Glutamatergic neuron (in vitro differentiated cells): Measurements from ENCODE around the gene CRIM1. TPM values are rescaled to one million over a fixed set of nuclear protein-coding genes. Genes with fewer than 3 reads are reported as not detected.

Experiments used
- DNase-seq: peaks from one replicate; pipeline ENCODE4 v3.0.0; 2022
- H3K27ac Mint-ChIP-seq: one replicate; pipeline ENCODE4 v1.8.0; 2020; ENCODE audit warnings: mild to moderate bottlenecking, mixed read lengths, inconsistent platforms; ENCODE audit not compliant: unreplicated experiment
- H3K27me3 Mint-ChIP-seq: one replicate; pipeline ENCODE4 v1.8.0; 2020; ENCODE audit warnings: mild to moderate bottlenecking, moderate library complexity, mixed read lengths, inconsistent platforms; ENCODE audit not compliant: unreplicated experiment
- H3K36me3 Mint-ChIP-seq: one replicate; pipeline ENCODE4 v1.8.0; 2020; ENCODE audit warnings: mild to moderate bottlenecking, mixed read lengths, inconsistent platforms; ENCODE audit not compliant: unreplicated experiment
- H3K4me1 Mint-ChIP-seq: one replicate; pipeline ENCODE4 v1.8.0; 2020; ENCODE audit warnings: mild to moderate bottlenecking, low read depth, mixed read lengths, inconsistent platforms; ENCODE audit not compliant: unreplicated experiment
- H3K4me3 Mint-ChIP-seq: one replicate; pipeline ENCODE4 v1.8.0; 2020; ENCODE audit warnings: mild to moderate bottlenecking, mixed read lengths, inconsistent platforms; ENCODE audit not compliant: unreplicated experiment
- H3K9me3 Mint-ChIP-seq: one replicate; pipeline ENCODE4 v1.8.0; 2020; ENCODE audit warnings: mild to moderate bottlenecking, moderate library complexity, mixed read lengths, inconsistent platforms; ENCODE audit not compliant: unreplicated experiment
- total RNA-seq: library from RNA; stranded (reverse); fragmentation: NEBNext Ultra II Directional; extraction: Animal tissue kit (Norgen Biotek cat#: 25700); gene quantifications from one replicate; pipeline ENCODE4 v1.2.1, GENCODE V29; 2021; ENCODE audit not compliant: unreplicated experiment
- TF ChIP-seq, protein P1 (sequence below): fragments of 200-600 bp; sonication (generic); IDR thresholded peaks from one replicate; pipeline ENCODE4 v1.5.0; 2021; ENCODE audit not compliant: partially characterized antibody, unreplicated experiment

CRIM1 gene
- total RNA-seq, 1 donor from 2014 or later = 35.7 TPM

DNA sequence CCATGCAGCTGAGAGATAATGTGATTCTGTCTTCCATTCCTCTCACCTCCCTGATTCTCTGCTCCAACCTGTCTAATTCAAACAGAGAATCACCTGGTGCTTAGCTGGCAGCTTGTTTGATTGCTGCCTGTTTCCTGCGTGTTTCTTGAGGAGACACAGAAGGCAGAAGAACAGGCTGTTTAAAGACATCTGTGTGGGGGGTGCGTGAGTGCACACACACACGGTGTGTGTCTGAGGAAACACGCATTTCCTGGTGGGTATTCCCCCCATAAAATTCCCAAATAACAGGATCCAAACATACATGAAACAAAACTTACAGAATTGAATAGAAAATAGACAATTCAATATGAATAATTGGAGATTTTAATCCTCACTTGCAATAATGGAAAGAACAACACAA, 29.3 kb upstream of the CRIM1 start:
- no peaks in the 10 kb centered on the region for H3K36me3 Mint-ChIP-seq
- TF ChIP-seq, protein P1, sequence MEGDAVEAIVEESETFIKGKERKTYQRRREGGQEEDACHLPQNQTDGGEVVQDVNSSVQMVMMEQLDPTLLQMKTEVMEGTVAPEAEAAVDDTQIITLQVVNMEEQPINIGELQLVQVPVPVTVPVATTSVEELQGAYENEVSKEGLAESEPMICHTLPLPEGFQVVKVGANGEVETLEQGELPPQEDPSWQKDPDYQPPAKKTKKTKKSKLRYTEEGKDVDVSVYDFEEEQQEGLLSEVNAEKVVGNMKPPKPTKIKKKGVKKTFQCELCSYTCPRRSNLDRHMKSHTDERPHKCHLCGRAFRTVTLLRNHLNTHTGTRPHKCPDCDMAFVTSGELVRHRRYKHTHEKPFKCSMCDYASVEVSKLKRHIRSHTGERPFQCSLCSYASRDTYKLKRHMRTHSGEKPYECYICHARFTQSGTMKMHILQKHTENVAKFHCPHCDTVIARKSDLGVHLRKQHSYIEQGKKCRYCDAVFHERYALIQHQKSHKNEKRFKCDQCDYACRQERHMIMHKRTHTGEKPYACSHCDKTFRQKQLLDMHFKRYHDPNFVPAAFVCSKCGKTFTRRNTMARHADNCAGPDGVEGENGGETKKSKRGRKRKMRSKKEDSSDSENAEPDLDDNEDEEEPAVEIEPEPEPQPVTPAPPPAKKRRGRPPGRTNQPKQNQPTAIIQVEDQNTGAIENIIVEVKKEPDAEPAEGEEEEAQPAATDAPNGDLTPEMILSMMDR = no peak
- H3K4me3 Mint-ChIP-seq = no peak overlapping the region
- peaks cover 5% of the 10 kb centered on the region for H3K4me1 Mint-ChIP-seq
- H3K9me3 Mint-ChIP-seq = no peaks in the 10 kb centered on the region
- no peak for DNase-seq
- no peaks in the 10 kb centered on the region for H3K27me3 Mint-ChIP-seq
- H3K27ac Mint-ChIP-seq = no peak overlapping the region

DNA sequence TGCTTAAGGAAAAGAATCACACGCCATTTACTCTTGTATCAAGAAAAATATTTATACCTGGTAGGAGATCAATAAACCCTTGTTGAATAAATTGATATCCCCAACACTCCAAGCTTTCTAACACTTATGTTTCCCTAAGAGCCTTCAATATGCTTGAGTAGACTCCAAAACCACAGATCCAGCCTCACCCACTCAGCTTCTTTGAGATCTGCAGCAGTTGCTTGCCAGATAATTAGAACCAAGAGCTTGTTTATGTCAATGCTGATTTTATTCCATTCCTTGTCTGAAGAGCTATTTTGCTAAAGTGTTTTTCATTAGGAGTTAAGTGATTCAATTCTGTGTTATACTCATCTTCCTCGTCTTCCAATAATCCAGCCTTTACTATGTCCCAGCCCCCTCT, 26.3 kb upstream of the CRIM1 start:
- DNase-seq = no peak
- H3K27me3 Mint-ChIP-seq = no peaks in the 10 kb centered on the region
- no peaks in the 10 kb centered on the region for H3K9me3 Mint-ChIP-seq
- no peak overlapping the region for H3K4me3 Mint-ChIP-seq
- H3K36me3 Mint-ChIP-seq = no peaks in the 10 kb centered on the region
- TF ChIP-seq, protein P1 = no peak
- H3K4me1 Mint-ChIP-seq = peaks cover 5% of the 10 kb centered on the region
- no peak overlapping the region for H3K27ac Mint-ChIP-seq

DNA sequence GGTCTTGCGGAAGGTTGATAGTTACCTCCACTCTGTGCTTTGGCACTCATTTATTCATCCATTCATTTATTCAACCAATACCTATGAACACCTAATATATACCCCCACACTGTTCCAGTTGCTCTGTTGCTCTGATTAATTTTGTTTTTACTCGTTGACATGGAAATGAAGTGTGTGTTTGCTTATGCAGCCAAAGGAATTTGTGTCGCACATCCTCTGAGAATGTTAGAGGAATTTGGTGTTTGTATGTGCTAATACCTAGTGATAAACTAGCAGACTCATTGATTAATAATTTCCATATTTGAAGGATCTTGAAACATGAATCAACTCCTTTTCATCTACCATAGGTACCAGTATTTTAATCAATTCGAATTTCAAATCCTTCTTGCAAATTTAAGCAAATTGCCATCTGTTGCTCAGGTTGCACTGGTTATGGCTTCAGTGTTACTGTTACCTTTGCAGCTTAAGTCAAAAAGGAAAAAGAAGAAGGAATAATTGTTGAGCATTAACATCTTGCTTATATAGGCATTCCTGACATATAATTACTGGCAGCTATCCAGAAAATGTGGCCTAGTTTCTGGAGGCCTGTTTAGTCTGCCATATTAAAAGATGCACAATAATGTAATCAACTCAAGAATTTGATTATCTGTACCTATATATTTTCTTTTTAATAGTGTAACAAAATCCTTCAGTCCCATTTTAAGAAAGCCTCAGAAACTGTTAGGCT, 25.7 kb upstream of the CRIM1 start:
- Mint-ChIP-seq H3K4me3 (no peak overlapping the region), H3K4me1 (peaks cover 5% of the 10 kb centered on the region), H3K27ac (no peak overlapping the region), H3K36me3 (no peaks in the 10 kb centered on the region), H3K27me3 (no peaks in the 10 kb centered on the region), H3K9me3 (no peaks in the 10 kb centered on the region)
- TF ChIP-seq, protein P1 = no peak
- no peak for DNase-seq

DNA sequence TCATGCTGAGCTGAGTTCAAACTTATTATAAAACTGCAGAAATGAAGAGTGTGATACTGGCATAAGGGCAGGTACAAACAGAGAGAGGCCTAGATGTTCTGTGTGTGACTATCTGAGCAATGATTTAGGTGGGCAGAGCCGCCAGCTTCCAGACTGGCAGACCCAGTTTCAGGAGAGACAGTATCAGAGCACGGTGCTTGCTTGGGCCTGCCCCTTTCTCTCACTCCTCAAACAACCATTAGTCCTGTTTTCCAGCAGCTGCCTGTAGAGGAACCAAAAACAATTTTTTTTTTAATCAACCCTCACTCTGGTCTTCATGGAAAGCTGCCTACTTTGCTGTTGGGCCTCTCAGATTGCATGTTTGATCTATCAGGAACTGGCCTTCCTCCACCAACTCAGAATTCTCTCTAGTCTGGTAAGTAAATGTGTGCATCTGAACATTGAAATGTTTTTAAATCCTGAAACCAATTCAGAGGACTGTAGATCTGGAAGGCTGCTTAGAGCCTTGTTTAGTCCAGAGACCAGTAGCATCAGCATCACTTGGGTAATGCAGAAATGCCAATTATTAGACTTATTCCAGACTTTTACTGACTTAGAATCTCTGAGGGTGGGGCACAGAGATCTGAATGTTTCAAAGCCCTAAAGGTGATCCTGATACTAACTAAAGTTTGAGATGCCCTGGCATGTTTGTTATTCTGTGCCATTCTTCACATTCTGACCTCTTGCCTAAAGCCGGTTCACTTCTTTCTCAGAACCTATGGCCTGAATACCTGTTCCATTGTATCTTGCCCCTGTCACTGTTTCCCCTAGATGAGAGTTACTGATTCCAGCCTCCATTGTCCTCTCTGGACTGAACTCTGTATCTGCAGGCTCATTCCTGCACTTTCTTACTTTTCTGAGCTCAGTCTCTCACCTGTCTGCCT, 24.8 kb upstream of the CRIM1 start:
- no peak for DNase-seq
- no peaks in the 10 kb centered on the region for H3K9me3 Mint-ChIP-seq
- peaks cover 2% of the 10 kb centered on the region for H3K27me3 Mint-ChIP-seq
- no peak overlapping the region for H3K27ac Mint-ChIP-seq
- H3K36me3 Mint-ChIP-seq = no peaks in the 10 kb centered on the region
- no peak overlapping the region for H3K4me3 Mint-ChIP-seq
- TF ChIP-seq, protein P1 = no peak
- H3K4me1 Mint-ChIP-seq = peaks cover 5% of the 10 kb centered on the region
